ENCODE results near the gene SLC7A1.

DNA sequence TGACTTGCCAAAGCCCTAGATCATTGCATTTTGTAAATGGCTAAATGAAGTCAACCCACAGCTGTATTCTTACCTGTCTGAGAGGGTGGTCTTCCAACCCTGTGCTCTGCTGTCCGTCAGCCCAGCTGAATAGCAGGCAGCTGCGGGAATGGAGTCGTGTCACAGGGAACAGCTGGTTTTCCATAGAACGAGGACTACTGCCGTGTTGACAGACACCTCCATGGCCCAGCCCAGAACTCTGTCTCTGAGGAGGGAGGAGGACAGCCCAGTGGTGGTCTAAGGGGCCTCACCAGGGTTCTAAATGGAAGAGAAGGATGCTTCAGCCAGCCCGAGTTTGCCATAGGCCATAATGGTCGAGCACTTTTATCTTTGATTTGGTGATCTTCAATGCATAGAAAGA, 110.7 kb downstream of the SLC7A1 start:
- TF ChIP-seq, protein P1, sequence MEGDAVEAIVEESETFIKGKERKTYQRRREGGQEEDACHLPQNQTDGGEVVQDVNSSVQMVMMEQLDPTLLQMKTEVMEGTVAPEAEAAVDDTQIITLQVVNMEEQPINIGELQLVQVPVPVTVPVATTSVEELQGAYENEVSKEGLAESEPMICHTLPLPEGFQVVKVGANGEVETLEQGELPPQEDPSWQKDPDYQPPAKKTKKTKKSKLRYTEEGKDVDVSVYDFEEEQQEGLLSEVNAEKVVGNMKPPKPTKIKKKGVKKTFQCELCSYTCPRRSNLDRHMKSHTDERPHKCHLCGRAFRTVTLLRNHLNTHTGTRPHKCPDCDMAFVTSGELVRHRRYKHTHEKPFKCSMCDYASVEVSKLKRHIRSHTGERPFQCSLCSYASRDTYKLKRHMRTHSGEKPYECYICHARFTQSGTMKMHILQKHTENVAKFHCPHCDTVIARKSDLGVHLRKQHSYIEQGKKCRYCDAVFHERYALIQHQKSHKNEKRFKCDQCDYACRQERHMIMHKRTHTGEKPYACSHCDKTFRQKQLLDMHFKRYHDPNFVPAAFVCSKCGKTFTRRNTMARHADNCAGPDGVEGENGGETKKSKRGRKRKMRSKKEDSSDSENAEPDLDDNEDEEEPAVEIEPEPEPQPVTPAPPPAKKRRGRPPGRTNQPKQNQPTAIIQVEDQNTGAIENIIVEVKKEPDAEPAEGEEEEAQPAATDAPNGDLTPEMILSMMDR (IDR thresholded peaks at IDR 0.05; ENCODE audit: insufficient read depth, low read length, poor library complexity, severe bottlenecking) = no peak
- no peak for TF ChIP-seq EZH2phosphoT487 (conservative IDR thresholded peaks at IDR 0.05; ENCODE audit: low read length)
